Measurements from ENCODE around the gene SPATA31D1.

Gene SPATA31D1

GRCh38 chr9:82024908-82025307 is 36.3 kb downstream of the SPATA31D1 start:
- Histone ChIP-seq H3K79me2 (ENCODE audit: insufficient read depth, low read depth) (no peaks in the 10 kb centered on the region), H3K36me3 (ENCODE audit: insufficient read depth) (no peaks in the 10 kb centered on the region), H4K20me1 (ENCODE audit: insufficient read depth) (no peaks in the 10 kb centered on the region), H3K4me2 (no peak overlapping the region), H2AFZ (ENCODE audit: low read depth) (no peak overlapping the region), H3K4me3 (IDR thresholded peaks at IDR 0.05; ENCODE audit: insufficient read depth, low read depth, low read length) (no peak overlapping the region), H3K4me1 (ENCODE audit: low read depth, poor library complexity, severe bottlenecking) (no peaks in the 10 kb centered on the region), H3K27ac (no peak overlapping the region), H3K9ac (no peak overlapping the region), H3K27me3 (ENCODE audit: insufficient read depth, low read depth) (no peaks in the 10 kb centered on the region)
- TF ChIP-seq CTCF (conservative IDR thresholded peaks at IDR 0.05; ENCODE audit: low read depth, low read length): no peak

GRCh38 chr9:82031538-82032280 is 43.1 kb downstream of the SPATA31D1 start:
- H3K27ac ChIP-seq: no peak overlapping the region
- H3K36me3 ChIP-seq (ENCODE audit: insufficient read depth): no peaks in the 10 kb centered on the region
- H3K4me3 ChIP-seq (IDR thresholded peaks at IDR 0.05; ENCODE audit: insufficient read depth, low read depth, low read length): no peak overlapping the region
- no peak overlapping the region for H3K9ac ChIP-seq
- no peaks in the 10 kb centered on the region for H3K4me1 ChIP-seq (ENCODE audit: low read depth, poor library complexity, severe bottlenecking)
- no peak overlapping the region for H2AFZ ChIP-seq (ENCODE audit: low read depth)
- H3K4me2 ChIP-seq: no peak overlapping the region
- H4K20me1 ChIP-seq (ENCODE audit: insufficient read depth): no peaks in the 10 kb centered on the region
- TF ChIP-seq CTCF (conservative IDR thresholded peaks at IDR 0.05; ENCODE audit: low read depth, low read length): no peak
- no peaks in the 10 kb centered on the region for H3K79me2 ChIP-seq (ENCODE audit: insufficient read depth, low read depth)
- H3K27me3 ChIP-seq (ENCODE audit: insufficient read depth, low read depth): no peaks in the 10 kb centered on the region

- Histone ChIP-seq H3K27ac (no peak overlapping the region), H2AFZ (ENCODE audit: low read depth) (no peak overlapping the region), H3K79me2 (ENCODE audit: insufficient read depth, low read depth) (no peaks in the 10 kb centered on the region), H3K4me1 (ENCODE audit: low read depth, poor library complexity, severe bottlenecking) (peaks cover 4% of the 10 kb centered on the region), H3K4me2 (no peak overlapping the region), H4K20me1 (ENCODE audit: insufficient read depth) (no peaks in the 10 kb centered on the region), H3K27me3 (ENCODE audit: insufficient read depth, low read depth) (no peaks in the 10 kb centered on the region), H3K4me3 (IDR thresholded peaks at IDR 0.05; ENCODE audit: insufficient read depth, low read depth, low read length) (no peak overlapping the region), H3K9ac (no peak overlapping the region), H3K36me3 (ENCODE audit: insufficient read depth) (no peaks in the 10 kb centered on the region)
- TF ChIP-seq CTCF (conservative IDR thresholded peaks at IDR 0.05; ENCODE audit: low read depth, low read length): no peak
Observed at GRCh38 chr9:82034956-82035731, 46.6 kb downstream of the SPATA31D1 start.

- Histone ChIP-seq H4K20me1 (ENCODE audit: insufficient read depth) (no peaks in the 10 kb centered on the region), H3K27me3 (ENCODE audit: insufficient read depth, low read depth) (no peaks in the 10 kb centered on the region), H3K4me3 (IDR thresholded peaks at IDR 0.05; ENCODE audit: insufficient read depth, low read depth, low read length) (no peak overlapping the region), H3K79me2 (ENCODE audit: insufficient read depth, low read depth) (no peaks in the 10 kb centered on the region), H3K4me1 (ENCODE audit: low read depth, poor library complexity, severe bottlenecking) (peaks cover 4% of the 10 kb centered on the region), H3K4me2 (no peak overlapping the region), H3K9ac (no peak overlapping the region), H3K27ac (no peak overlapping the region), H2AFZ (ENCODE audit: low read depth) (no peak overlapping the region), H3K36me3 (ENCODE audit: insufficient read depth) (no peaks in the 10 kb centered on the region)
- TF ChIP-seq CTCF (conservative IDR thresholded peaks at IDR 0.05; ENCODE audit: low read depth, low read length): no peak
Observed at GRCh38 chr9:82036086-82036485, 47.5 kb downstream of the SPATA31D1 start.

Measured in KMS-11 (cell line).